H1 (cell line): ENCODE measurements around the gene GNAI2. TPM values are rescaled to one million over a fixed set of nuclear protein-coding genes. Genes with fewer than 3 reads are reported as not detected.

ENCODE experiments used
- SIRT6 ChIP-seq: IDR thresholded peaks from one replicate; pipeline ENCODE4 v1.7.1; 2012; ENCODE audit warnings: low read length, inconsistent platforms
- polyA plus RNA-seq, 7 experiments: library from polyadenylated mRNA; depleted of rRNA in 3 of 7; stranded (reverse) in 5 of 7; unstranded in 2 of 7; fragments of >200 nt in 5 of 7; fragments of 200-250 nt in 2 of 7; gene quantifications; 1 replicate in 5 of 7; 2 replicates in 1 of 7; 4 replicates in 1 of 7; pipeline versions ENCODE4 v1.2.1 to v1.2.3, GENCODE V29; 2011 to 2013; ENCODE audit warnings: missing spikeins in 2 of 7, mixed read lengths in 2 of 7
- total RNA-seq: library from RNA; stranded (reverse); fragmentation: NEBNext Ultra II Directional; extraction: Animal tissue kit (Norgen Biotek cat#: 25700); gene quantifications from 2 replicates; pipeline ENCODE4 v1.2.1, GENCODE V29; 2021

Gene GNAI2
- total and polyA plus RNA-seq, 2 of the 8 experiments (the other 6 are each of a cell fraction or from before 2014, with no cell fraction given), result 168 to 539 TPM

GRCh38 chr3:50288387-50289007, 52.5 kb downstream of the GNAI2 start (continued):
- no peak for TF ChIP-seq SIRT6
